ENCODE measurements around the gene SMG7.

SMG7 gene

DNA sequence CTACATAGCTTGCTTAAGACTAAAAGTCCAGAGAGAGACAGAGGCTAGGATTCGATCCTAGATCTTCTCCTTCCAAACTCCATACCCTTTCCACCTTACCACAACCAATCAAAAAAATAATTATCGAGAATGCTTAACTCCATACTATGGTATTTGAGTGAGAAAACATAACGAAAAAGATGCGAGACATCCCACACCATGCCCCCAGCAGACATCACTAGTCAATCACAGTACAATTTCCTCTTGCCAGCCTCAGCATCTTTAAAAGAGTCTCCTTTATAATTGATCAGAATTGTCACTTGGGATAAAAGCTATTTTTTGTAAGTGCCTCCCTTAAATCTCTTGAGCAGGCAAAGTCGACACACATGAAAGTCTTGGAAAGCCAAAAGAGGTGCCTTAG is 117.1 kb downstream of the SMG7 start:
- DNase-seq (ENCODE audit: low spot score): no peak
- no peak for FAIRE-seq

DNA sequence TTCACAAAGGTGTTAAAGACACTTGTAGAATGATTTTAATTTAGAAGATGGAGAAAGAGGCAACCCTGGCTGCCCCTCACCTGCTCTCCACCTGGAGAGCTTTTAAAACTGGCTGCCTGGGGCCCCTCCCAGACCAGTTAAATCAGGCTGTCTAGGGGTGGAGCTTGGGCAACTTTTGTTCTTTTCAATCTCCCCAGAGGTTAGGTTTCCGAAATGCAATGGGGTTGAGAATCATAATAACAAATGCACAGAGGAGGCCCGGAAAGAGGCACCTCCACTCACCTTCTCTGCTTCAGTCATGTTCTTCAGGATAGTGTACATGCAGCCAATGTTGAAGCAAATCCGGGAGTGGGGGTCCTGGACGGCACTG is 117.6 kb downstream of the SMG7 start:
- FAIRE-seq (no peak), DNase-seq (ENCODE audit: low spot score) (no peak)

DNA sequence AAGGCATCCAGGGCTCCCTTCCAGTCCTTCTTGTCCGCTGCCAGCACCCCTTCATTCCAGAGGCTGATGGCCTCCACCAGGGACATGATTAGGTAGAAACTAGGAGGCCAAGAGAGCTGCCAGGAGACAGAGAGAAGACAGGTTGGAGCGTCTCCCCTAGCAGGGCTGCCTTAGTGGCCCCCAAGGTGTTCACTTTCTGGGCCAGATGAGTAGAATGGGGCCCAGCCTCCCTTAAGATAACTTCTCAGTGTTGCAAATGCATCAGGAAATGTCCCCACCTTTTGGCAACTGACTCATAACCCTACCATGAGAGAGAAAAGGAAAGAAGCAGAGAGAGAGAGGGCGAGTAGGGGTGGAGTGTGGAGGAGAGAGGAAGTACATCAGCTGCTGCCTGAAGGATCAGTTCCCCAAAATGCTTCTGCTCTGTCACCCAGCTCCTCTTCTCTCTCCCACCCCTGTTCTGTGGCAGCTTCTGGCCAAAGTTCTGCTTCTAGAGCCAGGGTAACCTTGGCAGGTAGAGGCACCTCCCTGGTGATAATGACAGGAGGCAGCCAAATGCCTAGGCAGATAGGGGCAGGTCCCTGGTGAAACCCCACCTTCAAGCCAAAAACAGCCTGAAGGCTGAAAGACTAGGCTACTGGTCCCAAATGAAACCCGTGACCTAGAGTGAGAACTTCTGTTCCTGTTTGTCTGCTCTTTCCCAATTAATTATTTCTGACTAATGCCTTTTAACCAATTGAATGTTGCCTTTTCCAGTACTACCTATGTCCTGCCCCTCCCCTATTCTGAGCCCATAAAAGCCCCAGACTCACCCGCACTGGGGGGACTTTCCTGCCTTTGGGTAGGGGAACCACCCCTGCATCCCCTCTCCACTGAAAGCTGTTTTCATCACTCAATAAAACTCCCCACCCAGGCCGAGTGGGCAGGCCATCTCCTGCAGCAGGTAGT is 118.2 kb downstream of the SMG7 start, which contains the start of gene NCF2:
Gene NCF2 (minus strand): TSS at position 216 of the 948 bp plus-strand sequence. CDS start 130 bp downstream, at position 86.
- DNase-seq (ENCODE audit: low spot score): no peak
- FAIRE-seq: no peak

DNA sequence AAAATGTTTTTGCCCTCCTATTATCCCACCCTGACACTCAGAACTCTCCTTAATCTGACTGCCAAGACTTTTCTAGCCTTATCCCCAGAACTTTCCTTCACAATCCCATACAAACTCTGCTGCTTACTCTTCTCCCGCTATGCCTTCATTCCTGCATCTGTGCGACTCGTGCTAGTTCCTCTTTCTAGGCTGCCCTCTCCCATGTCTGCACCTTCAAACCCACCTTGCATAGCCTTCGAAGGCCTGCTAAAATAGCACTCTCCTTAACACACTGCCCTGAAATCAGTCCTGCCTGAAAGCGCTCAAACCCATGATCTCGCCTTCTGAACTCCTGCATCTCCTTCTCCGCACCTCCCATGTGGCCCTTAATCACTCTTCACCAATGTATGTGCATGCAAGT is 120.4 kb downstream of the SMG7 start:
- DNase-seq (ENCODE audit: low spot score) (no peak), FAIRE-seq (no peak)

DNA sequence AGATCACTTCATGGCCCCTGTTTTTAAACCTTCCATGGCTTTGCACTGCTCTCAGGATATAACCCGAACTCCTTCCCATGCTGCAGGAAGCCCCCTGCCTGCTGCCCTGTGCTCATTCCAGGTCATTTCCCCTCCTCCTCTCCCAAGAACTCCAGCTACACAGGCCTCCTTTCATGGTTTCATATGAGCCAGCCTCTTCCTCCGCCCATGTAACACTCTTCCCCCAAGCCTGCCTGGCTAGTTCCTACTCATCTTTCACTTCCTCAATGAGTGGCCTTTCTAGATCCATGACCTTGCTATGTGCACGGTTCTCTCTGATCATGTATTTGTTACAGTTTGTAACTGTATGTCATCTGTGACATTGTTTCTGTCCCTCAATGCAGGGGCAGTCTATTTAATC is 121.1 kb downstream of the SMG7 start:
- FAIRE-seq: no peak
- DNase-seq (ENCODE audit: low spot score): no peak

DNA sequence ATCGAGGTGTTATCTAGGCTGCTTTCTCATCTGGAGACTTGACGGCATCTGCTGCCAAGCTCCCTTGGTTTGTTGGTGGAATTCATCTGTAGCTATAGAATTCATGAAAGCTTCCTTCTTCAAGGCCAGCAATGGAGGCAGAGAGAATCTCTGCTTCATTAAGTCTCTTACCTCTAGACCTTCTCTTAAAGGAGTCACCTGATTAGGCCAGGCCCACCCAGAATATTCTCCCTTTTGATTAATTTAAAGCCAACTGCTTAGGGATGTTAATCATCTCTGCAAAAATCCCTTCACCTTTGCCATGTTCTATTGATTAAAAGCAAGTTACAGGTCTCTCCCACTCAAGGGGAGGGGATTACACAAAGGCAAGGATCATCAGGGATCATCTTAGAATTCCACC is 123.2 kb downstream of the SMG7 start:
- DNase-seq (ENCODE audit: low spot score): no peak
- no peak for FAIRE-seq

DNA sequence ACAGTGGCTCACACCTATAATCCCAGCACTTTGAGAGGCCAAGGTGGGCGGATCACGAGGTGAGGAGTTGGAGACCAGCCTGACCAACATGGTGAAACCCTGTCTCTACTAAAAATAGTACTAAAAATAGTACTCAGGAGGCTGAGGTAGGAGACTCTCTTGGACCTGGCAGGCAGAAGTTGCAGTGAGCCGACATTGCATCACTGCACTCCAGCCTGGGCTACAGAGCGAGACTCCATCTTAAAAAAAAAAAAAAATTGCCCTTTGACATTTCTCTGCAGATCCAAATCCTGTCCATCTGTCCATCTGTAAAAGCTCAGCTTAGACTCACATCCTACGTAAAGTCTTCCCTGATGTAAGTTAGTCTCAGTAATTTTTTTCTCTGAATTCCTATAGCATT is 124.2 kb downstream of the SMG7 start:
- FAIRE-seq: no peak
- no peak for DNase-seq (ENCODE audit: low spot score)

DNA sequence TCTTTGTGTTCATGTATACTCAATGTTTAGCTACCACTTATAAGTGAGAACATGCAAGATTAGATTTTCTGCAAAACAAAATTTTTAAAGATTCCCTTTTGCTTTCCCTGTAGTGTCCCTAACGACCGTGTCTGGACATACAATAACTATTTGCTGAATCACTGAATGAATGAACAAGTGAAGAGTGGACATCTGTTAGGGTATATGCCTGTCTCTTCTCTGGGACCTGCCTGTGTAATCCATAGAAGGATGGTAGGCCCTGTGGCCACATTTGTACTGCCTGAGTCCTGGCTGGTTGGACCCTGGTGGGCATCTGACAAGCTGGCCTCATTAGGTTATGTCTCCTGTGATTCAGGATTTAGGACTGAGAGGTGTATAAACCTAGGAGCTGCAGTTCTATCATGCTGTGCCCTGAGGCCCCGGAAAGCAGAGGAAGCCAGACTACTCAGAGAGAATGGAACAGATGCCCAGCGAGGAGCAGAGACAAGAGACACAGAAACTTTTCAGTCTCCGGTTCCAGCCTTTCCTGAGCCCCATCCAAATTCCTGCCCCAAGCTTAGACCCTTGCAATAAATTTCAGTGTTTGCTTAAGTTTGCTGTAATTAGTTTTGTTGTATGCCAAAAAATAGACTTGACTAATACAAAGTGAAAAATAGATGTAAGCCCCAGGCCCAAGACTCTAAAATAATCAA is 125.5 kb downstream of the SMG7 start:
- FAIRE-seq (no peak), DNase-seq (ENCODE audit: low spot score) (no peak)

DNA sequence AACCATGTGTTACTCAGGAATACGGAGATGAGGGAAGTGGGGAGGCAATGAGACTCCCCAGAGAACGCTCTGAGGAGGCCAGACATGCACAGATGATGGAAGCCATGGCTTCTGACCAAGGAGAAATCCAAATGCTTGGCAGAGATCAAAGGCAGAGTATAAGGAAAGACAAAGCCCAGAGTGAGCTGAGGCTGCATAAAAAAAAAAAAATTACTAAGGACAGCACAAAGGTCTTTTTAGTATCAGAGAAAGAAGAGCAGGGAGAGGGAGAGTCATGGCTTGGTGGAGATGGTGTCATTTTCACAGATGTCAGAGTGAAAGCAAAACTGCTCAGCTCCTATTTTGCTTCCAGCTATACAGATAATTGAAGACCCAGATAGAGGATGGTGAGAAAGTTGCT is 126.1 kb downstream of the SMG7 start:
- DNase-seq (ENCODE audit: low spot score) (no peak), FAIRE-seq (no peak)

DNA sequence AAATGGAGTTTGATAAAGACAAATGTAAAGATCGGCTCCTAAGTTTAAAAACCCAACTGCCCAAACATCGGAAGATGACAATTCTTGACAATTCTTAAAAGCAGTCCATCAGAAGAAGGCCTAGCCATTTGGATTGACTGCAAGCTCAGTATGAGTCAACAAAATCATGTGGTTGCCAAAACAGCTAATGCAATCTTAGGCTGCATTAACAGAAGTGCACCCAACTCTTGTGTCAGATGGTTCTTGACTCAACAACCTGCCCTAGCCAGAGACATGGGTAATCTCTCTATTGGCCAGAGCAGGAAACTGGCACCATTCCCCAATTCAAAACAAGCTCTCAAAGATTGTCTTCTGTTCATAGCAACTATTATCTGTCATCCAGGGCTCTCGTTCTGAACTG is 127.8 kb downstream of the SMG7 start:
- no peak for FAIRE-seq
- DNase-seq (ENCODE audit: low spot score): no peak

DNA sequence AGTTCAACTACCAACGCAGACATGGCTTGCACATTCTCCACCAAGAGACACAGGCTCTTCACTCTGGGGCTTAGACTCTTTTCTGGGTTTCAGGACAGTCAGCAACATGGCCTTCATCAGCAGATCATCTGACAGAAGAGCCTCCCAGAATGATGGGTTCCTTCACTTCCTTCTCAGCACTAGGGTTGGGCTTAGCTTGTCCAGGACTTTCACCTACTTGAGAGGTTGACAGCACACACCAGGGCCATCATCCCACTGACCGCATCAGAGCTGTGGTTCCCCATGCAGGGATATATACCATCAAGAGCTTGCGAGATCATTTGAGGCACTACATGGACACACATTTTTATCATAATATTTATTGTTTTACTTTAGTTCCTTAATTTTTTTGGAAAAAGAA is 128.3 kb downstream of the SMG7 start:
- DNase-seq (ENCODE audit: low spot score): no peak

DNA sequence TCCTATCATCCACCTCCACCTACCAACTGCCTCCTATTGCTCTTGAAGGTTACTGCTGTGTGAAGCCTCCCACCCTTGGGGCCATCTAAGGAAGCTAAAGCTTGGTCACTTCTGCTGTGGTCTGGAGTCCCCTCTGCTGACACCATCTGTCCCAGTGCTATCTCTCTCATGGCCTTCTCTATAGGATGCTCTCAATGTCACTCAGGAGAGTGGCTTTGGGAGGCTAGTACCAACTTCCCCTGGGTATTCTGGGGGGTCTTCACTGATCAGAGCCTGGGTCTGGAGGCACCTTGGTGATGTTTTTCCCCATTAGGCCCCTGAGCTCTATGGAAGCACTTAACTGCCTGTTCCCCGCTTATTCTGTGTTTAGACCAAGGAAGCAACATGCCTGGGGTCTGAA is 130.2 kb downstream of the SMG7 start:
- DNase-seq (ENCODE audit: low spot score): no peak
- FAIRE-seq: no peak

More for the DNA sequence above, 128.3 kb downstream of the SMG7 start:
- no peak for FAIRE-seq

All from urothelium cell line (cell line).